ENCODE measurements around the gene MAGI2. TPM values are rescaled to one million over a fixed set of nuclear protein-coding genes. Genes with fewer than 3 reads are reported as not detected.

The MAGI2 gene
- total RNA-seq, 1 experiment from 2014 or later, result 14.3 TPM

DNA sequence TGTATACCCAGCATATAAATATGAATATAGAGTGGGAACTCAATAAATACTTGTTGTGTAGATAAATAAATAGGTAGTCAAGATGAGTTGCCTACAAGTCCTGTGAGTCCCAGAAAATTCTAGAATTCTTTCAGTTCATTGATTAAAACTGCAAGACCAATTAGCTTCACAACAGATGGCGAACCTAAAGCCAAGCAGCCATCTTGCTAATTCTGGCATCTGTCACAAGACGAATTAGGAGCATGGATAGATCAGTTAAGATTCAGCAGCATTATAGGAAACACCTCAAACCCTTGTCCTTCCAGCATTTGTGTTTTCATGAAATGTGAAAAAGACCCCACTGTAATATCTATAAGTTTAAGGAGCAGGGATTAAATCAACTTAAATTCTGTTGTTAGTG, 552.7 kb downstream of the MAGI2 start:
- Histone ChIP-seq H2BK15ac (ENCODE audit: low read depth, low read length) (no peak overlapping the region), H3K27ac (ENCODE audit: insufficient read length, low read depth, low read length) (no peak overlapping the region), H3K4me1 (ENCODE audit: insufficient read depth, low read length) (no peaks in the 10 kb centered on the region), H3K23ac (ENCODE audit: insufficient read length, low read depth, low read length) (no peak overlapping the region), H2BK12ac (ENCODE audit: insufficient read length, low read depth, low read length) (no peak overlapping the region), H3K79me2 (ENCODE audit: insufficient read depth, low read length) (no peaks in the 10 kb centered on the region), H3K79me1 (ENCODE audit: insufficient read depth, low read depth, low read length, poor library complexity, severe bottlenecking) (no peaks in the 10 kb centered on the region), H4K5ac (ENCODE audit: insufficient read length, low read depth, low read length) (no peak overlapping the region), H4K91ac (ENCODE audit: insufficient read length, low read depth, low read length) (no peak overlapping the region), H3K9ac (ENCODE audit: extremely low read depth, insufficient read length, low read length) (no peak overlapping the region), H2AK5ac (ENCODE audit: insufficient read length, low read length) (no peak overlapping the region), H2AFZ (ENCODE audit: low read length) (no peak overlapping the region), H2BK120ac (ENCODE audit: low read depth, low read length, poor library complexity, severe bottlenecking) (no peak overlapping the region), H3T11ph (ENCODE audit: low read length) (no peak overlapping the region), H3K23me2 (ENCODE audit: insufficient read length, low read depth, low read length, poor library complexity, severe bottlenecking) (no peaks in the 10 kb centered on the region), H3K14ac (ENCODE audit: insufficient read depth, low read length) (no peak overlapping the region), H3K9me3 (ENCODE audit: control insufficient read depth, low read depth, low read length) (no peaks in the 10 kb centered on the region), H4K8ac (replicated peaks; ENCODE audit: insufficient read length, low read depth, low read length) (no peak overlapping the region), H3K27me3 (ENCODE audit: insufficient read depth, low read length) (no peaks in the 10 kb centered on the region), H3K18ac (ENCODE audit: insufficient read length, low read depth, low read length) (no peak overlapping the region), H3K56ac (ENCODE audit: insufficient read length, low read depth, low read length) (no peak overlapping the region), H4K20me1 (ENCODE audit: control insufficient read depth, insufficient read depth, insufficient read length) (no peaks in the 10 kb centered on the region), H2BK20ac (ENCODE audit: low read depth, low read length, poor library complexity, severe bottlenecking) (no peak overlapping the region), H3K4me2 (ENCODE audit: insufficient read depth, insufficient read length, low read length) (no peak overlapping the region), H2BK5ac (ENCODE audit: insufficient read length, low read length) (no peak overlapping the region), H3K4ac (ENCODE audit: low read depth, low read length) (no peak overlapping the region)
- TF ChIP-seq, protein P1, sequence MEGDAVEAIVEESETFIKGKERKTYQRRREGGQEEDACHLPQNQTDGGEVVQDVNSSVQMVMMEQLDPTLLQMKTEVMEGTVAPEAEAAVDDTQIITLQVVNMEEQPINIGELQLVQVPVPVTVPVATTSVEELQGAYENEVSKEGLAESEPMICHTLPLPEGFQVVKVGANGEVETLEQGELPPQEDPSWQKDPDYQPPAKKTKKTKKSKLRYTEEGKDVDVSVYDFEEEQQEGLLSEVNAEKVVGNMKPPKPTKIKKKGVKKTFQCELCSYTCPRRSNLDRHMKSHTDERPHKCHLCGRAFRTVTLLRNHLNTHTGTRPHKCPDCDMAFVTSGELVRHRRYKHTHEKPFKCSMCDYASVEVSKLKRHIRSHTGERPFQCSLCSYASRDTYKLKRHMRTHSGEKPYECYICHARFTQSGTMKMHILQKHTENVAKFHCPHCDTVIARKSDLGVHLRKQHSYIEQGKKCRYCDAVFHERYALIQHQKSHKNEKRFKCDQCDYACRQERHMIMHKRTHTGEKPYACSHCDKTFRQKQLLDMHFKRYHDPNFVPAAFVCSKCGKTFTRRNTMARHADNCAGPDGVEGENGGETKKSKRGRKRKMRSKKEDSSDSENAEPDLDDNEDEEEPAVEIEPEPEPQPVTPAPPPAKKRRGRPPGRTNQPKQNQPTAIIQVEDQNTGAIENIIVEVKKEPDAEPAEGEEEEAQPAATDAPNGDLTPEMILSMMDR (conservative IDR thresholded peaks at IDR 0.05), result no peak
- peaks cover 5% of the 10 kb centered on the region in 2 experiments for H3K4me1 Mint-ChIP-seq
- no CpG with 5 or more reads among the region's 2 CpGs for WGBS (ENCODE audit: extremely low coverage, insufficient read length, low lambda C conversion rate)
- no peaks in the 10 kb centered on the region for H3K27me3 Mint-ChIP-seq (ENCODE audit: low read depth)
- DNase-seq, result no peak
- no peaks in the 10 kb centered on the region for H3K36me3 Mint-ChIP-seq (ENCODE audit: insufficient read depth in 1 of 3, low read depth in 3 of 3)
- H3K27ac Mint-ChIP-seq, result no peak overlapping the region
- H3K4me3 Mint-ChIP-seq, result no peak overlapping the region
- no peaks in the 10 kb centered on the region for H3K9me3 Mint-ChIP-seq
